Measurements from ENCODE around the gene DYRK4. TPM values are rescaled to one million over a fixed set of nuclear protein-coding genes. Genes with fewer than 3 reads are reported as not detected.

DYRK4 gene
- total RNA-seq, 1 experiment from 2014 or later = 27.1 TPM

- ChIA-PET CTCF (no interaction called here), POLR2A (no interaction called here), RAD21 (ENCODE audit: low non-redundant PET in 1 of 2, low total read pairs in 2 of 2, uncharacterized antibody in 2 of 2, unreplicated experiment in 2 of 2) (no interaction called here)
- no peak overlapping the region for H3K4me3 ChIP-seq (replicated peaks in 1 of 2; ENCODE audit: low read depth in 1 of 2, low read length in 2 of 2)
- H2AFZ ChIP-seq (ENCODE audit: low read depth, low read length, poor library complexity, severe bottlenecking) = no peak overlapping the region
- DNase-seq (ENCODE audit: low read depth, low spot score) = no peak
- no peaks in the 10 kb centered on the region for H3K27me3 ChIP-seq (ENCODE audit: insufficient read depth, low read length)
- no peak for TF ChIP-seq ATF3 (IDR thresholded peaks at IDR 0.05)
- peaks cover 1% of the 10 kb centered on the region in 2 experiments for H3K4me1 ChIP-seq (ENCODE audit: control insufficient read depth in 1 of 2, insufficient read depth in 2 of 2, low read length in 2 of 2)
- H3K9ac ChIP-seq (ENCODE audit: low read length) = no peak overlapping the region
- no peaks in the 10 kb centered on the region for H4K20me1 ChIP-seq (ENCODE audit: insufficient read depth)
- BruUV-seq (replicated peaks) = no TSS peak
- H3K27ac ChIP-seq (ENCODE audit: low read depth, low read length) = no peak overlapping the region
- intact Hi-C loops (cut with micrococcal nuclease) = no loop called here
- H3K4me2 ChIP-seq (ENCODE audit: low read length) = no peak overlapping the region
- no peaks in the 10 kb centered on the region for H3K9me3 ChIP-seq (ENCODE audit: control insufficient read depth in 1 of 2, insufficient read depth in 1 of 2, low read depth in 1 of 2, low read length in 2 of 2)
- peaks cover 25% of the 10 kb centered on the region for H3K79me2 ChIP-seq (ENCODE audit: insufficient read depth, low read length)
- H3K9me2 ChIP-seq (ENCODE audit: insufficient read depth) = no peaks in the 10 kb centered on the region
- no peak for ATAC-seq
- peaks cover 25 to 44% of the 10 kb centered on the region in 2 experiments; a peak in 3 of 4 replicates for H3K36me3 ChIP-seq (ENCODE audit: control insufficient read depth in 1 of 2, insufficient read depth in 2 of 2, low read length in 2 of 2)
Observed at GRCh38 chr12:4545195-4545594, 16.8 kb upstream of the DYRK4 start.

- no peaks in the 10 kb centered on the region for H3K9me3 ChIP-seq (ENCODE audit: control insufficient read depth in 1 of 2, insufficient read depth in 1 of 2, low read depth in 1 of 2, low read length in 2 of 2)
- peaks cover 13% of the 10 kb centered on the region for H3K79me2 ChIP-seq (ENCODE audit: insufficient read depth, low read length)
- no peaks in the 10 kb centered on the region for H3K4me1 ChIP-seq (ENCODE audit: control insufficient read depth in 1 of 2, insufficient read depth in 2 of 2, low read length in 2 of 2)
- no peaks in the 10 kb centered on the region for H3K27me3 ChIP-seq (ENCODE audit: insufficient read depth, low read length)
- H2AFZ ChIP-seq (ENCODE audit: low read depth, low read length, poor library complexity, severe bottlenecking) = no peak overlapping the region
- no peaks in the 10 kb centered on the region for H4K20me1 ChIP-seq (ENCODE audit: insufficient read depth)
- no peak for ATAC-seq
- no peak overlapping the region for H3K27ac ChIP-seq (ENCODE audit: low read depth, low read length)
- TF ChIP-seq EGR1 (IDR thresholded peaks at IDR 0.05; ENCODE audit: low read depth) (no peak), ZBTB33 (IDR thresholded peaks at IDR 0.05; ENCODE audit: extremely low read depth, insufficient replicate concordance, low read length) (no peak), EZH2phosphoT487 (IDR thresholded peaks at IDR 0.05; ENCODE audit: borderline replicate concordance) (no peak), YY1 (IDR thresholded peaks at IDR 0.05; ENCODE audit: extremely low read depth, insufficient replicate concordance, low read depth, low read length) (no peak)
- no TSS peak for BruUV-seq (replicated peaks)
- ChIA-PET POLR2A (no interaction called here), CTCF (no interaction called here), RAD21 (ENCODE audit: low non-redundant PET in 1 of 2, low total read pairs in 2 of 2, uncharacterized antibody in 2 of 2, unreplicated experiment in 2 of 2) (no interaction called here)
- H3K9me2 ChIP-seq (ENCODE audit: insufficient read depth) = no peaks in the 10 kb centered on the region
- H3K4me3 ChIP-seq (replicated peaks in 1 of 2; ENCODE audit: low read depth in 1 of 2, low read length in 2 of 2) = no peak overlapping the region
- H3K9ac ChIP-seq (ENCODE audit: low read length) = no peak overlapping the region
- intact Hi-C loops (cut with micrococcal nuclease) = no loop called here
- DNase-seq (ENCODE audit: low read depth, low spot score) = no peak
- no peak overlapping the region for H3K4me2 ChIP-seq (ENCODE audit: low read length)
- peaks cover 12 to 24% of the 10 kb centered on the region in 2 experiments; a peak in 3 of 4 replicates for H3K36me3 ChIP-seq (ENCODE audit: control insufficient read depth in 1 of 2, insufficient read depth in 2 of 2, low read length in 2 of 2)
Observed at GRCh38 chr12:4552191-4552590, 9.8 kb upstream of the DYRK4 start.

Measured in HCT116 (cell line).